ENCODE measurements around the gene DIPK2A.

DIPK2A gene

DNA sequence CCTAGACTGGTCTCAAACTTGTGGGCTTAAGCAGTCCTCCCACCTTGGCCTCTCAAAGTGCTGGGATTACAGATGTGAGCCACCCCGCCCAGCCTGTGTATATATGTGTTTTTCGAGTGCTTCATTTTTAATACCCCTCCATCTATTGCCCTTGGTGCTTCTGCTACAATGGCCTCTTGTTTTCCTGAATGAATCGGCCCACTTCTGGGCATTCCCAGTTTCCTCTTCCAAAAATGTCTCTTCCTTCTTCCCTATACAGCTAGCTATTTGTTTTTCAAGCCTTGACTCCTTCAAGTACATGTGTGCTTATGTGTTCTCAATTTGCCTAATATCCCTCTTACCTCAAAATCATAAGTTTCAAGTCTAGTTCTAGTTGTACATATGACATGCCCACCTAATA lies 16.7 kb downstream of the DIPK2A start:
- no peak for DNase-seq (ENCODE audit: low read depth)
- H3K4me3 ChIP-seq (ENCODE audit: low read depth, low read length) = no peak overlapping the region
- TF ChIP-seq, protein P1, sequence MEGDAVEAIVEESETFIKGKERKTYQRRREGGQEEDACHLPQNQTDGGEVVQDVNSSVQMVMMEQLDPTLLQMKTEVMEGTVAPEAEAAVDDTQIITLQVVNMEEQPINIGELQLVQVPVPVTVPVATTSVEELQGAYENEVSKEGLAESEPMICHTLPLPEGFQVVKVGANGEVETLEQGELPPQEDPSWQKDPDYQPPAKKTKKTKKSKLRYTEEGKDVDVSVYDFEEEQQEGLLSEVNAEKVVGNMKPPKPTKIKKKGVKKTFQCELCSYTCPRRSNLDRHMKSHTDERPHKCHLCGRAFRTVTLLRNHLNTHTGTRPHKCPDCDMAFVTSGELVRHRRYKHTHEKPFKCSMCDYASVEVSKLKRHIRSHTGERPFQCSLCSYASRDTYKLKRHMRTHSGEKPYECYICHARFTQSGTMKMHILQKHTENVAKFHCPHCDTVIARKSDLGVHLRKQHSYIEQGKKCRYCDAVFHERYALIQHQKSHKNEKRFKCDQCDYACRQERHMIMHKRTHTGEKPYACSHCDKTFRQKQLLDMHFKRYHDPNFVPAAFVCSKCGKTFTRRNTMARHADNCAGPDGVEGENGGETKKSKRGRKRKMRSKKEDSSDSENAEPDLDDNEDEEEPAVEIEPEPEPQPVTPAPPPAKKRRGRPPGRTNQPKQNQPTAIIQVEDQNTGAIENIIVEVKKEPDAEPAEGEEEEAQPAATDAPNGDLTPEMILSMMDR (conservative IDR thresholded peaks at IDR 0.05; ENCODE audit: low read depth, low read length) = no peak

DNA sequence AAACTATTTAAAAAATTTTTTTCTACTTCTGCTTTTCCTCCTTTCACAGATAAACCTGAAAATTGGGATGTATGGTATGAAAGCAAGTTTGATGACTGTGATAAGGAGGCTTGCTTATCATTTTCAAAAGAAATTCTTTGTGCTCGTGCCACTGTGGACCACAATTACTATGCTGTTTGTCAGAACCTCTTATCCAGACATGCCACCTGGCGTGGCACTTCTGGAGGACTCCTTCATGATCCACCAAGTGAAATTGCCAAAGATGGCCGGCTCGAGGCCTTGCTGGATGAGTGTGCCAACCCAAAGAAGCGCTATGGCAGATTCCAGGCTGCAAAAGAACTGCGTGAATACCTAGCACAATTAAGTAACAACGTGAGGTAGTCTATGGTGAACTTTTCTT lies 17.8 kb downstream of the DIPK2A start:
- H3K4me3 ChIP-seq (ENCODE audit: low read depth, low read length) = no peak overlapping the region
- no peak for DNase-seq (ENCODE audit: low read depth)
- TF ChIP-seq, protein P1 (conservative IDR thresholded peaks at IDR 0.05; ENCODE audit: low read depth, low read length) = no peak

DNA sequence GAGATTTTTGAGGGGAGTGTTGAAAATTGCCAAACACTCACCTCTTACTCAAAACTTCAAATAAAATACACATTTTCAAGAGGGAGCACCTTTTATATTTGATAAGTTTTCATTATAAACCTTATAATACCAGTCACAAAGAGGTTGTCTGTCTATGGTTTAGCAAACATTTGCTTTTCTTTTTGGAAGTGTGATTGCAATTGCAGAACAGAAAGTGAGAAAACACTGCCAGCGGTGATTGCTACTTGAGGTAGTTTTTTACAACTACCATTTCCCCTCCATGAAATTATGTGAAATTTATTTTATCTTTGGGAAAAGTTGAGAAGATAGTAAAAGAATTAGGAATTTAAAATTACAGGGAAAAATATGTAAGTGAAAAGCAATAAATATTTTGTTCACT lies 20.1 kb downstream of the DIPK2A start:
- TF ChIP-seq, protein P1 (conservative IDR thresholded peaks at IDR 0.05; ENCODE audit: low read depth, low read length) = no peak
- H3K4me3 ChIP-seq (ENCODE audit: low read depth, low read length) = no peak overlapping the region
- no peak for DNase-seq (ENCODE audit: low read depth)

DNA sequence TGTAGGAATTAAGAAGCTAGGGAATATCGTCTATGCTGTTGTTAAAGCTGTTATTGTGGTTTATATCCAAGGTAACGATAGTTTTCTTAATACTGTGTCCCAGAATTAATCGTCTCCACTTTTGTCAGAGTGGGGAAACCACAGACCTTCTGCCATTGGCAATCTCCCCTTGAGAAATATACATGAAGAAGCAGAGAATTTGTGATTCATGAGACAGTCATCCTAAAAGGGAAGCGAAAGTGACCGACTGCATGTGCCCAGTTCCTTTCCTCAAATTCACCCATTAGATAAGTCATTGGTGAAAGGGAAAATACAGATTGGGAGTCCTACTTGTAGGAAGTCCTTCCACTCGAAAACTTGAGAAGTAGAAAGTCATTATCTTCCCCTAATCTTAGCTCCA lies 26.6 kb downstream of the DIPK2A start:
- TF ChIP-seq, protein P1 (conservative IDR thresholded peaks at IDR 0.05; ENCODE audit: low read depth, low read length) = no peak
- DNase-seq (ENCODE audit: low read depth) = peak; percentile 77
- no peak overlapping the region for H3K4me3 ChIP-seq (ENCODE audit: low read depth, low read length)

DNA sequence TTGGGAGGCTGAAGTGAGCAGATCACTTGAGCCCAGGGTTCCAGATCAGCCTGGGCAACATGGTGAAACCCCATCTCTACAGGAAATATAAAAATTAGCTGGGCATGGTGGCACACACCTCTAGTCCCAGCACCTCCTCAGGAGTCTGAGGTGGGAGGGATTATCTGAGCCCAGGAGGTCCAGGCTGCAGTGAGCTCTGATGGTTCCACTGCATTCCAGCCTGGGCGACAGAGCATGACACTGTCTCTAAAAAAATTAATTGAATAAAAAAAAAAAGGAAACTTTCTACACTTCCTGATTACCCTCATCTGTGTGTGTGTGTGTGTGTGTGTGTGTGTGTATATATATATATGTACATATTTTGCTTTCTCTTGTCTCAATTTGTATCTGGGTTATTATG lies 31.4 kb downstream of the DIPK2A start:
- no peak overlapping the region for H3K4me3 ChIP-seq (ENCODE audit: low read depth, low read length)
- TF ChIP-seq, protein P1 (conservative IDR thresholded peaks at IDR 0.05; ENCODE audit: low read depth, low read length) = no peak

DNA sequence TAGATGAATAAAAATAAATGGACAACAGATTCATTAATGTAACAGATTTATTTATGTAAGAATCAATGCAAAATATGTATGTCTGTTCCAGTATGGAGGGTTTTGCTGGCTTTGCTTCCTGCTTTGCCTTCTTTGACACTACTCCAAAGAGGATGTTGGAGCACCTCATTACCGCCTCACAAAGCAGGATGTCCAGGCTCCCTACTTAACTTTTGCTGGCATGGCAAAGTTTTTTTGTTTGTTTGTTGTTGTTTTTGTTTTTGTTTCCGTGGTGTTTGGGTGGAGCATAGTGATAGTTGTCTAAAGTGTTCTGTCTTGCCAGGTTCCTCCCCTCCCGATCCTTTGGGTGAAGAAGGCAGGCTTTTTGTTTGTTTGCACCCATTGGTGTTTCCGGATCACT lies 38.7 kb downstream of the DIPK2A start:
- TF ChIP-seq, protein P1 (conservative IDR thresholded peaks at IDR 0.05; ENCODE audit: low read depth, low read length) = no peak
- DNase-seq (ENCODE audit: low read depth) = no peak
- no peak overlapping the region for H3K4me3 ChIP-seq (ENCODE audit: low read depth, low read length)

More for the DNA sequence above, 31.4 kb downstream of the DIPK2A start:
- no peak for DNase-seq (ENCODE audit: low read depth)

DNA sequence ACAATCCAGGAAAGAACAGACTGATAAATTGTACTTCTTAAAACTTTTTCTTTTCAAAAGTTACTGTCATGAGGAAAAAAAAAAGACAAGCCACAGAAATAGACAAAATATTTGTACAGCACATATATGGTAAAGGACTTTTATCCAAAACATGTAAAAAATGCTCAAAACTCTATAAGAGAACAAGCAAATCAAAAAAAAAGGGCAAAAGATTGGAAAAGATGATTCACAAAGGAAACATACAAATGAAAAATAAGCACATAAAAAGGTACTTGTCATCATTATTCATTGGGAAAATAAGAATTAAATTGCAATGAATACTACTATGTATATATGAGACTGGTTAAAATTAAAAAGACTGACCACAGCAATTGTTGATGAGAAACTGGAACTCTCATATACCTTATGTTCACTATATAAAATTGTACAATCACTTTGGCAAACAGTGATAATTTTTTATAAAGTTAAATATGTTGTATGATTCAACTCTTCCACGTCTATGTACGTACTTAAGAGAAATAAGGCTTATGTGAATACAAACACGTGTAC lies 39.7 kb downstream of the DIPK2A start:
- H3K4me3 ChIP-seq (ENCODE audit: low read depth, low read length) = no peak overlapping the region
- TF ChIP-seq, protein P1 (conservative IDR thresholded peaks at IDR 0.05; ENCODE audit: low read depth, low read length) = no peak
- DNase-seq (ENCODE audit: low read depth) = peak; percentile 28

Data from choroid plexus epithelial cell (primary cell).